SK-N-MC (cell line): ENCODE measurements around the gene ATP5PF.
"Not testable (repeated sequence)": the region's sequence is repeated elsewhere in the genome, so short reads cannot be mapped to it uniquely, and the experiment has no call there.

Experiments used
- DNase-seq: peaks from one replicate; pipeline ENCODE4 v3.0.0-alpha.2; 2011; ENCODE audit warnings: low read depth, low spot score
- H3K27ac ChIP-seq: fragments of 200-600 bp; sonication (generic); 2 replicates; pipeline ENCODE4 v1.5.1; 2016; ENCODE audit warnings: mixed run types
- H3K36me3 ChIP-seq: fragments of 200-600 bp; sonication (generic); 2 replicates; pipeline ENCODE4 v1.6.1; 2017; ENCODE audit warnings: antibody characterized with exemption, low read length, mixed read lengths; ENCODE audit not compliant: insufficient read depth
- H3K4me3 ChIP-seq: fragments of 200-600 bp; sonication (generic); 2 replicates; pipeline ENCODE4 v1.5.1; 2016
- H3K9ac ChIP-seq: fragments of 200-600 bp; sonication (generic); 2 replicates; pipeline ENCODE4 v1.8.0; 2017; ENCODE audit warnings: mixed run types, mixed read lengths; ENCODE audit not compliant: insufficient read length
- H3K9me3 ChIP-seq: fragments of 200-600 bp; sonication (generic); 2 replicates; pipeline ENCODE4 v1.6.1; 2017; ENCODE audit warnings: low read depth, mild to moderate bottlenecking, antibody characterized with exemption, low read length, moderate library complexity, mixed read lengths
- EZH2 ChIP-seq: fragments of 200-600 bp; sonication (generic); IDR thresholded peaks from one replicate; pipeline ENCODE4 v1.6.1; 2017; ENCODE audit warnings: antibody characterized with exemption
- FOXP2 ChIP-seq: optimal IDR thresholded peaks from 2 replicates; pipeline ENCODE3; 2011; ENCODE audit warnings: mild to moderate bottlenecking, moderate library complexity; ENCODE audit not compliant: insufficient read depth; ENCODE audit errors: extremely low read length, control extremely low read depth
- POLR2AphosphoS5 ChIP-seq: IDR thresholded peaks from 2 replicates; pipeline ENCODE4 v1.6.1; 2012; ENCODE audit warnings: mild to moderate bottlenecking, low read depth, low read length, borderline replicate concordance

The ATP5PF gene

GRCh38 chr21:25709684-25710265 lies 24.9 kb downstream of the ATP5PF start:
- TF ChIP-seq EZH2 = no peak
- TF ChIP-seq FOXP2 = no peak
- no peak overlapping the region for H3K9ac ChIP-seq
- no peak overlapping the region for H3K27ac ChIP-seq
- H3K36me3 ChIP-seq = no peaks in the 10 kb centered on the region
- no peaks in the 10 kb centered on the region for H3K9me3 ChIP-seq
- no peak overlapping the region for H3K4me3 ChIP-seq
- DNase-seq = no peak

GRCh38 chr21:25708467-25709065 lies 26.1 kb downstream of the ATP5PF start:
- Histone ChIP-seq H3K4me3 (no peak overlapping the region), H3K27ac (no peak overlapping the region), H3K9ac (no peak overlapping the region), H3K36me3 (no peaks in the 10 kb centered on the region), H3K9me3 (no peaks in the 10 kb centered on the region)
- peak; percentile 28 for DNase-seq
- TF ChIP-seq FOXP2 = no peak
- TF ChIP-seq POLR2AphosphoS5 = no peak
- no peak for TF ChIP-seq EZH2

- DNase-seq = no peak
Observed at GRCh38 chr21:25701529-25701928, 33.2 kb downstream of the ATP5PF start.

GRCh38 chr21:25700741-25701140 lies 34.0 kb downstream of the ATP5PF start:
- H3K36me3 ChIP-seq = no peaks in the 10 kb centered on the region
- TF ChIP-seq POLR2AphosphoS5 = no peak
- TF ChIP-seq EZH2 = no peak
- no peak for TF ChIP-seq FOXP2
- DNase-seq = no peak
- H3K9me3 ChIP-seq = no peaks in the 10 kb centered on the region
- H3K4me3 ChIP-seq = no peak overlapping the region
- H3K27ac ChIP-seq = no peak overlapping the region
- H3K9ac ChIP-seq = no peak overlapping the region

More at GRCh38 chr21:25701529-25701928, 33.2 kb downstream of the ATP5PF start:
- TF ChIP-seq FOXP2 (no peak), EZH2 (no peak), POLR2AphosphoS5 (no peak)
- no peak overlapping the region for H3K27ac ChIP-seq
- no peaks in the 10 kb centered on the region for H3K36me3 ChIP-seq
- H3K4me3 ChIP-seq = no peak overlapping the region
- H3K9ac ChIP-seq = no peak overlapping the region
- no peaks in the 10 kb centered on the region for H3K9me3 ChIP-seq

- DNase-seq, H3K36me3 ChIP-seq, H3K4me3 ChIP-seq, H3K27ac ChIP-seq, H3K9ac ChIP-seq, H3K9me3 ChIP-seq: not testable (repeated sequence)
Observed at GRCh38 chr21:25695461-25695860, 39.2 kb downstream of the ATP5PF start.

- no peaks in the 10 kb centered on the region for H3K9me3 ChIP-seq
- no peak for DNase-seq
- H3K4me3 ChIP-seq = no peak overlapping the region
- TF ChIP-seq EZH2 (no peak), FOXP2 (no peak), POLR2AphosphoS5 (no peak)
- H3K27ac ChIP-seq = no peak overlapping the region
- no peak overlapping the region for H3K9ac ChIP-seq
- no peaks in the 10 kb centered on the region for H3K36me3 ChIP-seq
Observed at GRCh38 chr21:25691976-25692375, 42.7 kb downstream of the ATP5PF start.

GRCh38 chr21:25689226-25689625 lies 45.5 kb downstream of the ATP5PF start:
- no peak overlapping the region for H3K4me3 ChIP-seq
- H3K27ac ChIP-seq = no peak overlapping the region
- no peak overlapping the region for H3K9ac ChIP-seq
- no peak for DNase-seq
- no peaks in the 10 kb centered on the region for H3K36me3 ChIP-seq
- no peaks in the 10 kb centered on the region for H3K9me3 ChIP-seq
- TF ChIP-seq EZH2 = no peak
- no peak for TF ChIP-seq FOXP2
- no peak for TF ChIP-seq POLR2AphosphoS5

GRCh38 chr21:25688275-25689155 lies 46.2 kb downstream of the ATP5PF start:
- TF ChIP-seq FOXP2 = no peak
- no peak for TF ChIP-seq EZH2
- no peak for TF ChIP-seq POLR2AphosphoS5
- no peak overlapping the region for H3K9ac ChIP-seq
- H3K4me3 ChIP-seq = no peak overlapping the region
- no peaks in the 10 kb centered on the region for H3K9me3 ChIP-seq
- DNase-seq = no peak
- no peaks in the 10 kb centered on the region for H3K36me3 ChIP-seq
- no peak overlapping the region for H3K27ac ChIP-seq

- Histone ChIP-seq H3K27ac (no peak overlapping the region), H3K9me3 (no peaks in the 10 kb centered on the region), H3K4me3 (no peak overlapping the region), H3K36me3 (no peaks in the 10 kb centered on the region), H3K9ac (no peak overlapping the region)
- no peak for DNase-seq
- TF ChIP-seq EZH2 (no peak), FOXP2 (no peak), POLR2AphosphoS5 (no peak)
Observed at GRCh38 chr21:25687787-25688186, 46.9 kb downstream of the ATP5PF start.
